Progenitor cell of endocrine pancreas (in vitro differentiated cells): ENCODE results near the gene LIPE. TPM values are rescaled to one million over a fixed set of nuclear protein-coding genes. Genes with fewer than 3 reads are reported as not detected.

Experiments used
- DNase-seq: peaks from one replicate; pipeline ENCODE4 v3.0.0; 2021; ENCODE audit warnings: low spot score; ENCODE audit not compliant: unreplicated experiment
- H3K27ac Mint-ChIP-seq: 2 replicates; pipeline ENCODE4 v1.8.0; 2021; ENCODE audit warnings: mild to moderate bottlenecking, moderate library complexity, mixed read lengths
- H3K27me3 Mint-ChIP-seq: 2 replicates; pipeline ENCODE4 v1.8.0; 2021; ENCODE audit warnings: mixed read lengths
- H3K36me3 Mint-ChIP-seq: 2 replicates; pipeline ENCODE4 v1.8.0; 2022; ENCODE audit warnings: mixed read lengths; ENCODE audit not compliant: insufficient read depth
- H3K4me1 Mint-ChIP-seq: 2 replicates; pipeline ENCODE4 v1.8.0; 2021; ENCODE audit warnings: low read depth, mixed read lengths
- H3K4me3 Mint-ChIP-seq: 2 replicates; pipeline ENCODE4 v1.8.0; 2021; ENCODE audit warnings: low read depth, mild to moderate bottlenecking, moderate library complexity, mixed read lengths
- H3K9me3 Mint-ChIP-seq: 2 replicates; pipeline ENCODE4 v1.8.0; 2021; ENCODE audit warnings: low read depth, mixed read lengths
- CTCF ChIP-seq: fragments of 200-600 bp; sonication (generic); IDR thresholded peaks from one replicate; pipeline ENCODE4 v1.5.0; 2021; ENCODE audit warnings: antibody characterized with exemption, mild to moderate bottlenecking; ENCODE audit not compliant: unreplicated experiment
- total RNA-seq: library from RNA; stranded (reverse); gene quantifications from 2 replicates; pipeline ENCODE4 v1.2.1, GENCODE V29; 2021

The LIPE gene
- total RNA-seq, 1 donor from 2014 or later: 13.4 TPM

GRCh38 chr19:42366673-42367072, 60.5 kb downstream of the LIPE start:
- DNase-seq: no peak
- Mint-ChIP-seq H3K27me3 (no peaks in the 10 kb centered on the region), H3K4me1 (no peaks in the 10 kb centered on the region), H3K36me3 (peaks cover 21% of the 10 kb centered on the region), H3K4me3 (no peak overlapping the region), H3K9me3 (no peaks in the 10 kb centered on the region), H3K27ac (peak overlapping the region; percentile 33)
- TF ChIP-seq CTCF: no peak

GRCh38 chr19:42363614-42364346, 63.4 kb downstream of the LIPE start:
- no peak for TF ChIP-seq CTCF
- Mint-ChIP-seq H3K9me3 (no peaks in the 10 kb centered on the region), H3K4me3 (no peak overlapping the region), H3K27me3 (no peaks in the 10 kb centered on the region), H3K27ac (no peak overlapping the region), H3K4me1 (peaks cover 1% of the 10 kb centered on the region), H3K36me3 (peaks cover 26% of the 10 kb centered on the region)
- no peak for DNase-seq

GRCh38 chr19:42362891-42363440, 64.2 kb downstream of the LIPE start:
- H3K27me3 Mint-ChIP-seq: no peaks in the 10 kb centered on the region
- H3K9me3 Mint-ChIP-seq: no peaks in the 10 kb centered on the region
- DNase-seq: no peak
- no peak overlapping the region for H3K27ac Mint-ChIP-seq
- H3K36me3 Mint-ChIP-seq: peaks cover 26% of the 10 kb centered on the region
- TF ChIP-seq CTCF: no peak
- peaks cover 1% of the 10 kb centered on the region for H3K4me1 Mint-ChIP-seq
- no peak overlapping the region for H3K4me3 Mint-ChIP-seq

GRCh38 chr19:42362342-42362741, 64.8 kb downstream of the LIPE start:
- H3K4me1 Mint-ChIP-seq: peaks cover 1% of the 10 kb centered on the region
- no peak overlapping the region for H3K27ac Mint-ChIP-seq
- H3K27me3 Mint-ChIP-seq: no peaks in the 10 kb centered on the region
- no peak for DNase-seq
- peaks cover 25% of the 10 kb centered on the region for H3K36me3 Mint-ChIP-seq
- H3K4me3 Mint-ChIP-seq: no peak overlapping the region
- TF ChIP-seq CTCF: no peak
- no peaks in the 10 kb centered on the region for H3K9me3 Mint-ChIP-seq

GRCh38 chr19:42361545-42361910, 65.7 kb downstream of the LIPE start:
- TF ChIP-seq CTCF: no peak
- Mint-ChIP-seq H3K36me3 (peaks cover 24% of the 10 kb centered on the region), H3K27me3 (no peaks in the 10 kb centered on the region), H3K9me3 (no peaks in the 10 kb centered on the region), H3K4me3 (no peak overlapping the region), H3K4me1 (peaks cover 1% of the 10 kb centered on the region), H3K27ac (no peak overlapping the region)
- no peak for DNase-seq
